SW480 (cell line): ENCODE data around the gene RAB7A.
"Not testable (repeated sequence)": the region's sequence is repeated elsewhere in the genome, so short reads cannot be mapped to it uniquely, and the experiment has no call there.

Source experiments
- DNase-seq: peaks from one replicate; pipeline ENCODE4 v3.0.0-alpha.2; 2016; ENCODE audit warnings: low spot score

Gene RAB7A

DNA sequence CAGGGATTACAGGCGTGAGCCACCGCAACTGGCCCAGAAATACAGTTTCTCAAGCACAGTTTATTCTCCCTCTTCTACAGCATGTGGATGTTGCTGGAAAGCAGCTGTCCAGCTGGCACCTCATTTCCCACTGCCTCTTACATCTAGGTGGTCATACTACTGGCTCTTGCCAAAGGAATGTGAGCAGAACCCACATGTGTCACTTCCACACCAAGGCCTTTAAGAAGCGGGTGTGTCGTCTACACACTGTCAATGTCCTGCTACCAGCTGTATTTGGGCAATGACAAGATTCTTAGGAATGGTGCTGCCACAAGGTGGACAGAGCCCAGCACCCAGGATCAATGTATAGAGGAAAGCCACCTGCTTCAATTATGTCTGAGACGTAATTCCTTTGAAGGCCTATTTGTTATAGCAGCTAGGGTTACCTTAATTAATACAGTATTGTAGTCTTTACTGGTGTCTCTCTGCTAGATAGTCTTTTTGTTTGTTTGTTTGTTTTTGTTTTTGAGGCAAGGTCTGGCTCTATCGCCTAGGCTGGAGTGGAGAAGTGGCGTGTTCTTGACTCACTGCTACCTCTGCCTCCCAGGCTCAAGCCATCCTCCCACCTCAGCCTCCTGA, 15.1 kb upstream of the RAB7A start:
- no peak for DNase-seq

DNA sequence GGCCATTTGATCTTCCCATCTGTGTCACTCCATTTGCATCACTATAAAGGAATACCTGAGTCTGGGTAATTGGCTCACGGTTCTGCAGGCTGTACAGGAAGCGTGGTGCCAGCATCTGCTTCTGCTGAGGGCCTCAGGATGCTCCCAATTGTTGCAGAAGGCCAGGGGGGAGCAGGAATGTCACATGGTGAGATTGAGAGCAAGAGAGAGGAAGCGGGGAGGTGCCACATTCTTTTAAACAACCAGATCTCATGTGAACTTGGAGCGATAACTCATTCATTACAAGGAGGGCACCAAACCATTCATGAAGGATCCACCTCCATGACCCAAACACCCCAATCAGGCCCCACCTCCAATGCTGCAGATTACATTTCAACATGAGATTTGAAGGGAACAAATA, 13.1 kb upstream of the RAB7A start:
- no peak for DNase-seq

GRCh38 chr3:128714887-128715491, 11.0 kb upstream of the RAB7A start:
- no peak for DNase-seq

- DNase-seq = not testable (repeated sequence)
These were observed 7.1 kb upstream of the RAB7A start for GRCh38 chr3:128718892-128719291.

GRCh38 chr3:128720891-128721290, 5.1 kb upstream of the RAB7A start:
- DNase-seq = no peak

- no peak for DNase-seq
These were observed 2.5 kb upstream of the RAB7A start for GRCh38 chr3:128723477-128723876.

DNA sequence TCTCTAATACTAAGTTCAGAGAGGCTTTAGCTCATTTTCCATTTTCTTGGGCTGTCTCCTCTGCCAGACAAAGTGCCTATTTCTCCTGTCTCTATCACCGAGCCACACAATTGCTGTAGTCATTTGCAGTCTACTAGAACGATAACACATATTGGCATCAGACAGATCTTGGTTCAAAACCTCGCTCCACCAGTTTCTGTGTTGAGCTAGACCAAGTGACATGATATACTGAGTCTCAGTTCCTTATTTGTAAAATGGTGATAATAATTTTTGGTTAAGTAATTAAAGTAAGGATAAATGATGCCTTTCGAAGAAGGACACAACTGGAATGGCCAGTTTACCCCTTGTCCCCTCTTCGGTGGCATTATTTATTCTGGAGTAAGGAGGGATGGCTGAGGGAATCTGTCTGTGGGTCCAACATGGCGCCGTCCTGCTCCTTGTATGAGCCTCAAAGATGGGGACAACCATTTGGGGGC, 398 bp upstream of the RAB7A start:
- no peak for DNase-seq

DNA sequence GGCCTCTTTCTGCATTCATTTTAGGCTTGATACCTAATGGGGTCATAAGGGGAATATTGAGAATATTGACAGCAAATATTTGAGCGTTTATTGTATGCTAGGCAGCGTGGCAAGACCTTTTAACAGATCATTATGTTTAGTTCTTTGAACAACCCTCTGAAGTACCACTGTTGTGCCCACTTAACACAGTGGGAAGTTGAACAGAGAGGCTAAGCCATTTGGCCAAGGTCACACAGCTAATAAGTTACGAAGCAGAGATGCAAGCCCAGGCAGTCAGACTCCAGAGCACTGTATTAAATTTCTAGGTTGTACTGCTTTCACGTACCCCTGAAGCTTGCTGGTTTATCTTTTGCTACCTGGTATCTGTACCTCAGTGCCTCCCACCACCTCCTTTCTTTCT, 1.1 kb downstream of the RAB7A start:
- no peak for DNase-seq

DNA sequence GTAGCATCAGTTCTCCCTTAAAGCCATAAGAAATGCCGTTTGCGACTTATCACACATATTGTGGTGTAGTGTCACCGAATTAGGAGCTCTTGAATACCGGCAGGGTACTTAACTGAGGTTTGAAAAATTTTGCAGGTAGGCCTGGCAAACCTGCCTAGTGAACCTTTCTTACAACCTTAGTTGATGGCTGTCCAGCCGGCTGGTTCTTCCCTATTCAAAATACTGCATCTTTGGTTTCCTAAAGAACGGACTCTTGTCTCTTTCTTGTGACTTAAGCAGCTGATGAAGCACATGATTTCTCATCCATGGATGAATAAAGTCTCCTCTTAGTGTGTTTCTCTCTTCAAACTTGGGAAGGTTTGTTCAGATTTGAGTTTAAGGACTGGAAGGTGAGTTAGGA, 1.5 kb downstream of the RAB7A start:
- no peak for DNase-seq

DNA sequence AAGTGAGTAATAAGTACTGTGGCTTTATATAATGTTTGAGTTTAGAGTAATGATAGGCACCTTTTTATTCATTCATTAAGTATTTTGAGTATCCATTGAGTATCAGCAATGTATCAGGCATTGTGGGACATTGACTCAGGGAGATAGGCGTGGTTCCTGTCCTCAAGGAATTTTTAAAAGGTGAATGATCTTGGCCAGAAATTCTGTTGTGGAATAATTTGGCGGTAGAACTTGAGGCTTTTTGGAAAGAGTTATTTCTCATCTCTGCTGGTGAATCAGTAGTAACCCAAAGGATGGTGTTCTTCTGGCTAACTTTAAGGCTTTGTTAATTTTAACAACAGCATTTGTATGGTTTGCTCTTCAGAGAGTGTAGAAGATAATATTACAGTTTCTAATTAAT, 2.0 kb downstream of the RAB7A start:
- DNase-seq = no peak

DNA sequence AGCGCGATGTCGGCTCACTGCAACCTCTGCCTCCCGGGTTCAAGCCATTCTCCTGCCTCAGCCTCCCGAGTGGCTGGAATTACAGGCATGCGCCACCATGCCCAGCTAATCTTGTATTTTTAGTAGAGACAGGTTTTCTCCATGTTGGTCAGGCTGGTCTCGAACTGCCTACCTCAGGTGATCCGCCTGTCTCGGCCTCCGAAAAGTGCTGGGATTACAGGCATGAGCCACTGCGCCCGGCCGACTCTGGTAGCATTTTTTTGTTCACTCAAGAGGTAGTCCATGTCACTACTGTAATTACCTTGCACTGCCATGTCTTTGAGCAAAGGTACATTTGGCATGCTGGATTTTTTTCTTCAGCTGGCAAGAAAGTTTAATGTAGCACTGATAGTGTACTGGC, 2.5 kb downstream of the RAB7A start:
- not testable (repeated sequence) for DNase-seq

- no peak for DNase-seq
These were observed 4.5 kb downstream of the RAB7A start for GRCh38 chr3:128730471-128730870.

GRCh38 chr3:128734523-128735189, 8.7 kb downstream of the RAB7A start:
- DNase-seq = no peak

DNA sequence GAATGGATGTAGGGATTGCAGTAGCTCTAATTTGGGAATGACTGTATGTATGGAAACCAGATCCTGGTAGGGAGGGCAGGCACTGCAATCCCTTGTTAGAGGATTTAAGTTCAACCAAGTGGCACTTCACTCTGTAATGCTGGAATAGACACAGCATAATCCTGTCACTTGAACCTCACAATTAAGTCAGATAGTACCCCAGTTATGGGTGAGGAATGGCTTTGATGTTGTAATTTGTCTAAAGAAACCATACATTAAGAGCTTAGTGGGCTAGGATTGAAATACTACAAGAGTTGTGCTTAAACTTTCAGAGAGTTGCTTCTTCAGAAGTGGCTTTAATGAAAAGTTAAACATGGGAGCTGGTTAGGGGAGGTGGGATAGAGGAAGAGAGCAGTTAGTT, 9.3 kb downstream of the RAB7A start:
- DNase-seq = no peak

DNA sequence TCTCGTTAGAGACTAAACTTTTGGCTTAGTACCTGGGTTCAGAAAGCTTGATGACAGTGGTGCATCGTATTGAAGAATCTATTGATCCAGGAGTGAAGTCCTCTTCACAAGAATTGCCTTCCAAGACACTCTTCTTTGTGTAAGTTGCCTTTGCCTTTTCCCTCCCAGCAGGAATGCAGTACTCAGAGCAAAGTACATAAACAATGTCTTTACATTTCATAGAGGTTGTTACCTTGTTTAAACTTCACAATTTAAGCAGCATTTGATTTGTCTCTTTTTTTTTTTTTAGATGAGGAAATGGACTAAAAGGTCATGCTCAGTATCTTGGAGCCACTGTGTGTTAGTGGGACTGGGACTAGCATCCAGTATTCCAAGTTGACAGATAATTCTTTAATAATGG, 9.9 kb downstream of the RAB7A start:
- no peak for DNase-seq

DNA sequence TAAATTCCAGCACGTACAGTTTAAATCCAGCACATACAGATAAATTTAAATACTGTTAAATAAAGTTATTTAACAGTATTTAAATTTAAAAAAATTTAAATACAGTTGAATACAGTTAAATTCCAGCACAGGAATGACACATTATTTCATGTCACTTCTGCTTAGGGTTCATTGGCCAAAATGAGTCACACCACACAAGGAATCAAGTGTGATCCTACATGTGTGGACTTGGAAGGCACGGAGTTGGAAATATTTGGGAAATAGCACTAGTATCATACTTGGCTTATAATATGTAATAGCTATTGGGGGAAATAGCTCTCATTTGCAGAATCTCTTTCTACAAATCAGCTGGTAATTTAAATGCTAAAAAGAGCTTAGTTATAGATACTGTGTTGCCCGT, 10.6 kb downstream of the RAB7A start:
- DNase-seq = no peak

GRCh38 chr3:128740621-128741020, 14.6 kb downstream of the RAB7A start:
- no peak for DNase-seq

DNA sequence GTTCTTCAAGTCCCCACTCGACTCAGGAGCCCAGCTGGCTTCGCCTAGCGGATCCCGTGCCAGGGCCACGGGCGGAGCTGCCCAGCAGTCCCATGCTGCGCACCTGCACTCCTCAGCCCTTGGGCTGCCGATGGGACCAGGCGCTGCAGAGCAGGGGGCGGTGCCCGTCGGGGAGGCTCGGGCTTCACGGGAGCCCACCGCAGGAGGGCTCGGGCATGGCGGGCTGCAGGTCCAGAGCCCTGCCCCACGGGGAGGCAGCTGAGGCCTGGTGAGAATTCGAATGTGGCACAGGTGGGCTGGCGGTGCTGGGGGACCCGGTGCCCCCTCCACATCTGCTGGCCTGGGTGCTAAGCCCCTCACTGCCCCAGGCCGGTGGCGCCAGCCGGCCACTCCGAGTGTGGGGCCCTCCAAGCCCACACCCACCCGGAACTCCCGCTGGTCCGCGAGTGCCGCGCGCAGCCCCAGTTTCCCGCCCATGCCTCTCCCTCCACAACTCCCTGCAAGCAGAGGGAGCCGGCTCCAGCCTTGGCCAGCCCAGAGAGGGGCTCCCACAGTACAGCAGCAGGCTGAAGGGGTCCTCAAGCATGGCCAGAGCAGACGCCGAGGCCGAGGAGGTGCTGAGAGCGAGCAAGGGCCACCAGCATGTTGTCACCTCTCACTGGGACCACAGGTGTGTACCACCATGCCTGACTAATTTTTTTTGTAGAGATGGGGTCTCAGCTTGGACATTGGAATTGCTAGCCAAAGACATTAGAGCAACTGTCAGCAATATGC, 17.0 kb downstream of the RAB7A start:
- no peak for DNase-seq

DNA sequence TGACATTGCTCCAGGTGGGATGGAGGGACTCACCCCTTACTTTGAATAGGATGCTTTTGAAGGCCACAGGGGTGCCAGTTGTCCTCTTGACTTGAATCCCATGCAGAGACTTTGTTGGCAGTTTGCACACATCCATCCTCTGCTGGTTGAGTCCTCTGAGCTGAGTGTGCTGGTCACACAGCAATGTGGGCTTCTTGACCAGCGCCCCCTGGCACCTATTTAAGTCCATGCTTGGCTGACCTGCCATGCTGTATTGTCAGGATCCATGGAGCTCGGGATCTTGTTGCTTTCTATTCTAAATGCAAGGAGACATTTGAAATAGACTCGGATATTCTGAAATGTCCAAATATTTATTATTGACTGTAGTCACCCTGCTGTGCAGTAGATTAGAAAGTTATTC, 19.8 kb downstream of the RAB7A start:
- DNase-seq = no peak

- DNase-seq = no peak
These were observed 20.9 kb downstream of the RAB7A start for GRCh38 chr3:128746881-128747280.

DNA sequence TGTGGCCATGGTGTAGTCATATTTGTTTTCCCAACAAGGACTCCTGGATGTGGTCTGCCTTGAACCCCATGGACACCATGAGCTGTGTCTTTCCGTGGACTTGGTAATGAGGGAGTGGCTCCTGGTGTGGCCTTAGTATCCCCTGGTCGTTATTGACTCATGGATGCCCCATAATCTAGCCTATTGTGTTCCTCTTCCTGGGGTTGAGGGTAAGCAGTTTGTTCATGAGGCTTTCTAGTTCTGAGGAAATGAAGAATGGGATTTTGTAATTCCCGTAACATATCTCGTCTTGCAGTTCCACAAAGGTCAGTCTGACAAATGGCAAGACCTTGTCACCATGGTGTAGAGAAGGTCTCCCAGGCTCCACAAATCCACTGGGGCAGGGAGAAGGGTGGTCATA, 22.6 kb downstream of the RAB7A start:
- DNase-seq = no peak

GRCh38 chr3:128749035-128749434, 23.1 kb downstream of the RAB7A start:
- DNase-seq = no peak

GRCh38 chr3:128749561-128749960, 23.6 kb downstream of the RAB7A start:
- not testable (repeated sequence) for DNase-seq
